GM19023 (cell line): Measurements from ENCODE around the gene LPA.
A peak's percentile ranks its signal among the peaks of the same experiment; 100 is the strongest.

ENCODE experiments used
- ATAC-seq: cut with Tn5 transposase; IDR thresholded peaks from one replicate; pipeline ENCODE4 v1.9.1; 2021; ENCODE audit warnings: mild to moderate bottlenecking, moderate library complexity; ENCODE audit not compliant: unreplicated experiment

The LPA gene

DNA sequence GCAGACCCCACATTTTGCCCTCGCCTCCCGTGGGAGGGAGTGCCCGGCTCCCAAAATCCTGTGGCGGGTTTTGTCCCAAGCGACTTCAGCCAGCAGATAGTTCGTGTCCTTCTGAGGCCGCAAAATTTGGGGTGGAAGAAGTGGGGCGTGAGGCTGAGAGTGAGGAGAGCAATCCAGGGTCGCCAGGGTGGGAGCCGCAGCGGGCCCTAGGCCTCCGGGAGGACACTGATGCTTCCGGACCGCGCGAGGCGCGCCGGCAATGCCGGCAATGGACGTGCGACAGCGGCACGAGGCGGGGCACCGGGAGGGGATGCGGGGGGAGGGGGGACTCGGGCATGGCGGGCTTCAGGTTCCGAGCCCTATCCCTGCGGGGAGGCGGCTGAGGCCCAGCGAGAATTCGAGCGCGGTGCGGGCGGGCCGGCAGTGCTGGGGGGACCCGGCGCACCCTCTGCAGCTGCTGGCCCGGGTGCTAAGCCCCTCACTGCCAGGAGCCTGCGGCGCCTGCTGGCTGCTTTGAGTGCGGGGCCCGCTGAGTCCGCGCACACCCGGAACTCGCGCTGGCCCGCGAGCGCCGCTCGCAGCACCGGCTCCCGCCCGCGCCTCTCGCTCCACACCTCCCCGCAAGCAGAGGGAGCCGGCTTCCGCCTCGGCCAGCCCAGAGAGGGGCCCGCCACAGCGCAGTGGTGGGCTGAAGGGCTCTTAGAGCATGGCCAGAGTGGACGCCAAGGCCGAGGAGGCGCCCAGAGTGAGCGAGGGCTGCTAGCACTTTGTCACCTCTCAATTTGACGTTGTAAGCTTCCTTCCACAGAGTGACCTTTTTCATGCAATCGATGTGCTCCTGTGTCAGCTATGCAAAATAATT, 143.8 kb downstream of the LPA start:
- peak; percentile 74 for ATAC-seq

DNA sequence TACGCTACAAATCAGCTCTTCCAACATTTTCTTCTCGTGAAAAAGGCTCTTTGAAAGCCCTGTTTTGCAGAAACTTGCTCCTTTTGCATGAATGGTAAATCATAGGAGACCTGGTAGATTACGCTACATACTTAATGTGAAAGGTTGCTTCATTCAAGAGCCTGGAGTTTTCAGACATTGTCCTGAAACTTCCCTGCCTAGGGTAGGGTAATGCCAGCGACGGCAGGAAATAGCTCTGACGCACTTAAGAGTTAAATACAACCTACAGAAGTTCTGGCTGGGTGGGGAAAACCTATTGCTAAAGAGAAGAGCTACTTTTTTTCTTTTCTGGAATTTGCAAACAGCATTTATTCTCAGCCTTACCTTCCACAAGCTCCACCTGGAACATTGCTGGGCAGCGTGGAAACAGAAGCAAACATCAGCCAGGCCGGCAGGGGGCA, 144.5 kb downstream of the LPA start:
- peak; percentile 91 for ATAC-seq

DNA sequence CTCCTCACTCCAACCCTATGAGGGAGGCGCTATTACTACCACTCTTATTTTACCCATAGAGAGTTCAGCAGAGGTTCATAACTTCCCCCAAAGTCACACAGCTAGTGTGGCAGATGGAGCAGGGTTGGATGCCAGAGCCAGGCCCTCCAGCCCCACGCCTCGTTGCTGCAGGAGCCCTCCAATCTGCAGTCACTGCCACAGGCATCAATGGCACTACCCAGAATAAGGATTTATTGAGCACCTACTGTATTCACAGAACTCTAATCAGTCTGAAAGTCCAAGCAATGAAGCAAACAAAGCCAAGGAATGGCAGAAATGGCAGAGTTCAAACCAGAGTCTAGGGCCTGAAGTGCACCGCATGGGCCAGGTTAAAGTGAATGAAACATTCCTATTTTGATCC, 144.9 kb downstream of the LPA start:
- no peak for ATAC-seq

DNA sequence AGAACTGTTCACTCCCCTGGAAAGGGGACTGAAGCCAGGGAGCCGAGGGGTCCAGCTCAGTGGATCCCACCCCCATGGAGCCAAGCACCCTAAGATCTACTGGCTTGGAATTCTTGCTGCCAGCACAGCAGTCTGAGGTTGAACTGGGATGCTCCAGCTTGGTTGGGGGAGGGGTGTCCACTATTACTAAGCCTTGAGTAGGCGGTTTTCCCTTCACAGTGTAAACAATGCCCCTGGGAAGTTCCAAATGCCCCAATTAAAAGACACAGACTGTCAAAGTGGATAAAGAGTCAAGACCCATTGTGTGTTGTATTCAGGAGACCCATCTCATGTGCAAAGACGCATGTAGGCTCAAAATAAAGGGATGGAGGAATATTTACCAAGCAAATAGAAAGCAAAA, 150.2 kb downstream of the LPA start:
- ATAC-seq: no peak

DNA sequence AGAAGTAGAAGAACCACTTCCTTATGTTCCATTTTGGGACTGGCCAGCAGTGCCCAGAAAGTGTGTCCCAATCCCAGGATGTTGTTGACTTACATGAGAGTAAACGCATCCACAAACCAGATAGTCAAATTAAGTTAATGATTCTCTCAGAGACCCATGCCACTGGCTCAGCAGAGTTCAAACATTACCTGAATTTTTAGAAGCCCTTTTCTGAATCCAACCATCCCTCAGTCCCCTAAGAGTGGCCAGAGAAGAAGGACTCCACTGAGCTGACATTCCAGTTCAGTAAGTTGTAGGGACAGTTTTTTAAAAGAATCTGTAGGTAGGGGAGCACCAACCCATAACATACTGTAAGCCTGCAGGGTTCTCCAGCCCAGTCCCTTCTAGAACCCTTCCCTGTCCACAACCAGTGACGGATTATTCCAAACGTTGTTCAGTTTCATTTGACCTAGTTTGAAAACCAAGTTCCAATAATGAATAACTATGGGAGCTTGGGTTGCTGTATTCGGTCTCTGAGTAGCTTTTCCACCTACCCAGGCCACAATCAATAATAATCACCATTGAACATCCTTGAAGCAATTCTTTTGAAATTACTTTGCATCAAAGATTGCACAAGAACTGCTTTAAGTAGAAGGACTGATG, 153.0 kb downstream of the LPA start:
- ATAC-seq: no peak

DNA sequence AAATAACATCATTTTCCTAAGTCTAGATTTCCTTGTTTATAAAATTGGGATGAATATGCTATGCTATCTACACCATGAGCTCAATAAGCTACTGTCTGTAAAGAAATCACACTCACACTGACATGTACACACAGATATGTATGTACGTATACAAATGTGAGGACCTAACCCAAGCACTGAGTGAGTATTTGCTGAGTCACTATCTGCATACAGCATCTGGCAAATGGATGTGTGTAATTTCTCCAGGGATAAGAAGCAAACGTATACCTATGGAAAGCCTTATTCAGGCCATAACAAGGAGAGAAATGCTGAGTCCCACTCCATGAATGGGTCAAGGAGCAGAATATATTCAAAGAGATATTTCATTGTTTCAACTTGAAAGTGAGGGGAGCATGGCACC, 153.9 kb downstream of the LPA start:
- ATAC-seq: no peak

DNA sequence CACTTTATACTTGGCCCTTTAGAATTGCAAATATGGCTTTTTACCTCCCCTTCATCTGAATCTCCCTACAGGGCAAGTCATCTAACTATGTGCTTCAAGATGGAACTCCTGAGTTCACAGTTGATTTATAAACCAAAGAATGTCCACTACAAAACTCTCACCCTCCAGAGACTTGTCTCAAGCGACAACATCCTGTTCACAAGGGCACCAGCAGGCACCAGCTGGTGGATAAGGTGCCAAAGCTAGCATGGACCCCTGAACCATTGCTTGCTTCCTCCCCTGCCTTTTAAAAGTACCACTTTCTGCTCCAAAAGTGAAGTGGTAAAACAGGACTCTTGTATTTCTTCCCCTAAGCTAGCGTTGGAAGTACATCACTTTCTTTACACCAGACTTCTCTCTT, 154.5 kb downstream of the LPA start:
- ATAC-seq: no peak

DNA sequence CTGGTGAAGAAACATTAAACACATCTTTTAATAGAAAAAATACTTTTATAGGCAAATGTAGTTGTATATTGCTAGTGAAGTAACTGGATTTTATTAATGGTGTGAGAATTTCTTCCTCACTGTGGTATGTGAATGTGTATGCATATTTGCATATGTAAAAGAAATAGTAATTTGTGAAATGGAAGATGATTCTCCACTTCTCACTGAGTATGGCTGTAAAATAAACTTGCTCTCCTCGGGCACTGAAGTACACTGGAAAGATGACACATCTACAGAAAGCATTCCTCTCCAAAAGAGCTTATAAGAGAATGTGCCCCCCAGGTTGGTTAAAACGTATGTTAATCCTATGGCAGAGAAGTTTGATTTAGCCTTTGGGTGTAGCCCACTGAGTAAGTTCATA, 155.5 kb downstream of the LPA start:
- ATAC-seq: no peak

DNA sequence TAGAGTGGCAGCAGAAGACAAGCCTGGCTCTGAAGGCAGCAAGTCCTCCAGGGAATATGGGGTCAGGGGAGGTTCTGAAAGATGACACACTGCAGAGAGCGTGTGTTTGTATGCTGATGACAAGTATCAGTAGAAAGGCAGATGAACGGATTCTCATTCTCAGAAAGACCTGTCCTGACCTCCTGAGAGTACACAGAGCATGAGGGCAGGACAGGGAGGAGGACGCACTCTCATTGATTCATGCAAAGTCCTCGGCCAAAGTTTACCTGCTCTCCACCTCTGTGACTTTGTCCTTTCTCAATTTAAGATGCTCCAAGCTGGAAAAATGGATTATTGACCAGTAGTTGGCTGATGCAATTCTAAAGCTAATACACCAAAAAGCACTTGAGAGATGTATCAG, 156.7 kb downstream of the LPA start:
- ATAC-seq: no peak

DNA sequence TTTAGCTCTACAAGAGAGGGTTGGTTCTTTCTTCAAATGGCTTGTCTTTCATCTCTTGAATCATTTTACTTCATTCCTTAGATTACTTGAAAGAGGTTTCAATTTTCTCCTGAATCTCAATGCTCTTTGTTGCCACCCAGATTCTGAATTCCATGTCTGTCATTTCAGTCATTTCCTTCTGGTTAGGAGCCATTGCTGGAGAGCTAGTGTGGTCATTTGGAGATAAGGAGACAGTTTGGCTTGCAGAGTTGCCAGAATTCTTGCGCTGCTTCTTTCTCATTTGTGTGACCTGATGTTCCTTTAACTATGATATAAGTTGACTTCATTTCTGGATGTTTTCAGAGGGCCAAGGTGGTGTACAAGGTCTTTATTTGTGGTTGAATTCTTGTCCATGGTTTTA, 158.1 kb downstream of the LPA start:
- ATAC-seq: no peak

DNA sequence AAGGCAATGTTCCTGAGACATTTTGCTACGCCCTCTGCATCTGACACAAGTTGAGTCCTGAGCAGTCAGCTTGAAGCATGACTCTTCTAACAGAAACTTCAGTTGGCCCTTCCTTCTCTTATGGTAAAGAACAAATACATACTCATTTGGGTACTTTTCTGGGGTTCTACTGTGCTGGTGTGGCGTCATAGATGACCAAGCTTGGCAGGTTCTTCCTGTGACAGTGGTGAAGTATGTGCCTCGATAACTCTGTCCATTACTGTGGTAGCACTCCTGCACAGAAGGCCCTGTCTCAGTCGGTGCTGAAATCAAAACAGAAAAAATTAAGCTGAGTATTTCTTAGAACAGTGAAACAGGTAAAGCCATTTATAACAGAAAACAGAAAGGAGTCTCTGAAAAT, 163.4 kb downstream of the LPA start:
- no peak for ATAC-seq

DNA sequence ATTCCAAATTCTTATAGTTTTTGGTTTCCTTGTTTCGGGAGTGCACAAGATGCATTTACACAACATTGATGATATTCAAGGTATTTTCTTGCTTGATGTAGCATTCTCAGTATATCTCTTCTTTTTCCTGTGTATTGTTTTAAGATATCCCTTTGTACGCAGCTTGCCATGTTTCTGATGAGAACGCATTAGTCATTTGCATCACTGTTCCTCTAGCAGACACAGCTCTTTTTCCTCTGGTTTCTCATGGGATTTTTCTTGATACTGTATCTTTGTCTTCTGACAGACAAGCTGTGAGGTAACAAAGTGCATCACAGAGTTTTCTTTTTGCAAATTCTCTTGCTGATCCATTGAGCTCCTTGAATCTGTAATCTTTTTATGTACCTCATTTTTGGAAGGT, 169.5 kb downstream of the LPA start:
- ATAC-seq: no peak

DNA sequence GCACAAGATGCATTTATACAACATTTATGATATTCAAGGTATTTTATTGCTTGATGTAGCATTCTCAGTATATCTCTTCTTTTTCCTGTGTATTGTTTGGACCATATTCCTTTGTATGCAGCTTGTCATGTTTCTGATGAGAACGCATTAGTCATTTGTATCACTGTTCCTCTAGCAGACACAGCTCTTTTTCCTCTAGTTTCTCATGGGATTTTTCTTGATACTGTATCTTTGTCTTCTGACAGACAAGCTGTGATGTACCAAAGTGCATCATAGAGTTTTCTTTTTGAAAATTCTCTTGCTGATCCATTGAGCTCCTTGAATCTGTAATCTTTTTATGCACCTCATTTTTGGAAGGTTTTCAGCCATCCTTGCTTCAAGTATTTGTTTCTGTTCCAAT, 175.0 kb downstream of the LPA start:
- ATAC-seq: no peak

DNA sequence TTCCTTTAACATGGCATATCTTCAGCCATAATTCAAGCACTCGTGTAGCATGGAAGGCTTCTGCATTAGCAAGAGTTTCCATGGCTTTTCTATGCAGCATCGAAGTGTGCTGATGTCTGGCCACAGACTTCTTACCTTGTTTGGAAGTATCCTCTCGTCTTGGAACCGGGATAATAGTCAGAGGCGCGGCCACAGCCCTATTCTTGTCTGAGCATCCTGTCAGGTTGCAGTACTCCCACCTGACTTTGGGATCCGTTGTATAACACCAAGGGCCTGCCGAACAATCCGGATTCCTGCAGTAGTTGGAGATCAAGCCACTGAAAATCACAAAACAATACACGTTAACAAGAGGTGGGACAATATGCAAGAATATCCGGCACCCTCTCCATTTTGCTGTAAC, 177.0 kb downstream of the LPA start:
- ATAC-seq: no peak
